GM12878 (cell line): Measurements from ENCODE around the gene RHCG.

Source experiments
- EED ChIP-seq: sonication (generic); IDR thresholded peaks from 2 replicates; pipeline ENCODE4 v1.6.1; 2016; ENCODE audit warnings: antibody characterized with exemption, low read depth
- POLR2A ChIP-seq: IDR thresholded peaks from 2 replicates; pipeline ENCODE4 v1.6.1; 2011; ENCODE audit warnings: low read depth, mild to moderate bottlenecking, low read length
- RAD21 ChIP-seq: IDR thresholded peaks from 2 replicates; pipeline ENCODE4 v1.6.1; 2011; ENCODE audit warnings: mild to moderate bottlenecking, low read depth, low read length, moderate library complexity; ENCODE audit not compliant: insufficient read depth
- SIX5 ChIP-seq: IDR thresholded peaks from 2 replicates; pipeline ENCODE4 v1.6.1; 2011; ENCODE audit warnings: mild to moderate bottlenecking, low read depth, low read length, moderate library complexity; ENCODE audit not compliant: severe bottlenecking
- TAF1 ChIP-seq: IDR thresholded peaks from 2 replicates; pipeline ENCODE4 v1.6.1; 2011; ENCODE audit warnings: mild to moderate bottlenecking, low read depth, low read length, borderline replicate concordance
- TF ChIP-seq, protein P1 (sequence below), 3 experiments: IDR thresholded peaks in 2 of 3; conservative IDR thresholded peaks in 1 of 3; 2 replicates each; pipeline ENCODE4 v1.5.1; 2011; ENCODE audit warnings: low read depth in 3 of 3, low read length in 3 of 3, mild to moderate bottlenecking in 3 of 3, control low read depth in 2 of 3, moderate library complexity in 2 of 3, inconsistent platforms in 1 of 3, mixed read lengths in 1 of 3; ENCODE audit not compliant: control insufficient read depth in 2 of 3, insufficient read depth in 1 of 3; ENCODE audit errors: extremely low read depth in 1 of 3
- TF ChIP-seq, protein P2 (sequence below): IDR thresholded peaks from 2 replicates; pipeline ENCODE4 v1.6.1; 2012; ENCODE audit warnings: low read depth, low read length, improper control_type of control experiment

DNA sequence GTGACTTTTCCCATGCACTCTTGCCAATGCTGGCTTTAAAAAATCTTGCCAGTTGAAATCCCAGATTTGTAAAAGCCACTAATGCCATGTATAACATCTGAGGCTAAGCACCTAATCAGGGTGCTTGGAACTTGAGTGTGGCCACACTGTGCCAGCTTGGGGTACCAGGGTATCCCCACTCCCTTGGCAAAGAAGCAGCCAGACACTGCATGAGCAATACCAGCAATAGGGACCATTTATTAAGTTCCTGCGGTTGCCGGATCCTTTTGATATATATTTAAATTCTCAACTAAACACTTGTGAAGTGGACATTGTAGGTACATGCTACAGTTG is 2.2 kb upstream of the RHCG start:
- no peak for TF ChIP-seq SIX5
- TF ChIP-seq EED: no peak
- TF ChIP-seq, protein P1, sequence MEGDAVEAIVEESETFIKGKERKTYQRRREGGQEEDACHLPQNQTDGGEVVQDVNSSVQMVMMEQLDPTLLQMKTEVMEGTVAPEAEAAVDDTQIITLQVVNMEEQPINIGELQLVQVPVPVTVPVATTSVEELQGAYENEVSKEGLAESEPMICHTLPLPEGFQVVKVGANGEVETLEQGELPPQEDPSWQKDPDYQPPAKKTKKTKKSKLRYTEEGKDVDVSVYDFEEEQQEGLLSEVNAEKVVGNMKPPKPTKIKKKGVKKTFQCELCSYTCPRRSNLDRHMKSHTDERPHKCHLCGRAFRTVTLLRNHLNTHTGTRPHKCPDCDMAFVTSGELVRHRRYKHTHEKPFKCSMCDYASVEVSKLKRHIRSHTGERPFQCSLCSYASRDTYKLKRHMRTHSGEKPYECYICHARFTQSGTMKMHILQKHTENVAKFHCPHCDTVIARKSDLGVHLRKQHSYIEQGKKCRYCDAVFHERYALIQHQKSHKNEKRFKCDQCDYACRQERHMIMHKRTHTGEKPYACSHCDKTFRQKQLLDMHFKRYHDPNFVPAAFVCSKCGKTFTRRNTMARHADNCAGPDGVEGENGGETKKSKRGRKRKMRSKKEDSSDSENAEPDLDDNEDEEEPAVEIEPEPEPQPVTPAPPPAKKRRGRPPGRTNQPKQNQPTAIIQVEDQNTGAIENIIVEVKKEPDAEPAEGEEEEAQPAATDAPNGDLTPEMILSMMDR (IDR thresholded peaks at IDR 0.05 in 2 of 3, conservative IDR thresholded peaks at IDR 0.05 in 1 of 3; ENCODE audit: control insufficient read depth in 2 of 3, extremely low read depth in 1 of 3, insufficient read depth in 1 of 3, low read depth in 3 of 3, low read length in 3 of 3): no peak
- TF ChIP-seq TAF1: no peak
- TF ChIP-seq RAD21: no peak
- TF ChIP-seq, protein P2, sequence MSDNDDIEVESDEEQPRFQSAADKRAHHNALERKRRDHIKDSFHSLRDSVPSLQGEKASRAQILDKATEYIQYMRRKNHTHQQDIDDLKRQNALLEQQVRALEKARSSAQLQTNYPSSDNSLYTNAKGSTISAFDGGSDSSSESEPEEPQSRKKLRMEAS: no peak
- TF ChIP-seq POLR2A: no peak
